Lower lobe of right lung (tissue), 2 donors: ENCODE measurements around the gene CEP128. TPM values are rescaled to one million over a fixed set of nuclear protein-coding genes. Genes with fewer than 3 reads are reported as not detected.

Experiments used
- ATAC-seq, 2 donors: fragments of 200-7000 bp; cut with Tn5 transposase; one replicate each; pipeline ENCODE4 v1.9.1; 2020 to 2022; ENCODE audit warnings: mild to moderate bottlenecking in 2 of 2, moderate library complexity in 2 of 2
- DNase-seq: peaks from one replicate; pipeline ENCODE4 v3.0.0-alpha.2; 2020
- H3K27ac ChIP-seq: fragments of 200-600 bp; one replicate; pipeline ENCODE4 v1.8.0; 2022
- H3K27me3 ChIP-seq: fragments of 200-600 bp; one replicate; pipeline ENCODE4 v1.8.0; 2022; ENCODE audit warnings: low read depth
- H3K36me3 ChIP-seq: fragments of 200-600 bp; one replicate; pipeline ENCODE4 v1.8.0; 2022; ENCODE audit warnings: mild to moderate bottlenecking
- H3K4me1 ChIP-seq: fragments of 200-600 bp; one replicate; pipeline ENCODE4 v1.8.0; 2022
- H3K4me3 ChIP-seq: fragments of 200-600 bp; one replicate; pipeline ENCODE4 v1.8.0; 2022; ENCODE audit warnings: mild to moderate bottlenecking
- H3K9me3 ChIP-seq: fragments of 200-600 bp; one replicate; pipeline ENCODE4 v1.8.0; 2022
- intact Hi-C: fragments of 100-400 bp; cut with DNase I; formaldehyde crosslinking; loops from one replicate; pipeline ENCODE4 v1.11.0; 2022
- total RNA-seq: library from RNA; stranded (reverse); fragmentation: NEBNext Ultra II Directional; extraction: Animal tissue kit (Norgen Biotek cat#: 25700); gene quantifications from one replicate; pipeline ENCODE4 v1.2.1, GENCODE V29; 2021
- TF ChIP-seq, protein P1 (sequence below): fragments of 200-600 bp; IDR thresholded peaks from one replicate; pipeline ENCODE4 v1.8.0; 2022; ENCODE audit warnings: antibody characterized with exemption, mild to moderate bottlenecking
- donor health status: DM: no; HTN: yes; CAD: no; lungs with severe emphysema.

The CEP128 gene
- total RNA-seq, 1 donor from 2014 or later: 11.5 TPM

DNA sequence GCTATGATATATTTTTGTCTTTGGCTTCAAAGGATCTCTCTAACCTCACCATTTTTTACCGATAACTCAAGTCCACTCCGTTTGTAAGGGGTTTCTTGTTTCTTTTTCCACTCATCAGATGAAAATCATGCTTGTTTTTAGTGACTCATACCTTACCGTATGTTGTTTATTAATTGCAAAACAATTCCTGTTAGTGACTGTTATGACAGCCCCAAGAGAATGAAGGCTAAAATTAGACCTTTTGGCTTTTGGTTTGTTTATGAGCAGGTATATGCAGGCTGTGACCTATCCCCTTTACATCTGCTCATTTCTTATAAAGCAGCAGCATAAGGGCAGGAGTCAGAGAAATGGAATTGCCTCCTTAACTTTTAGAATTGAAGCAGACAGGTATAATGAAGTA lies 319.8 kb downstream of the CEP128 start:
- TF ChIP-seq, protein P1, sequence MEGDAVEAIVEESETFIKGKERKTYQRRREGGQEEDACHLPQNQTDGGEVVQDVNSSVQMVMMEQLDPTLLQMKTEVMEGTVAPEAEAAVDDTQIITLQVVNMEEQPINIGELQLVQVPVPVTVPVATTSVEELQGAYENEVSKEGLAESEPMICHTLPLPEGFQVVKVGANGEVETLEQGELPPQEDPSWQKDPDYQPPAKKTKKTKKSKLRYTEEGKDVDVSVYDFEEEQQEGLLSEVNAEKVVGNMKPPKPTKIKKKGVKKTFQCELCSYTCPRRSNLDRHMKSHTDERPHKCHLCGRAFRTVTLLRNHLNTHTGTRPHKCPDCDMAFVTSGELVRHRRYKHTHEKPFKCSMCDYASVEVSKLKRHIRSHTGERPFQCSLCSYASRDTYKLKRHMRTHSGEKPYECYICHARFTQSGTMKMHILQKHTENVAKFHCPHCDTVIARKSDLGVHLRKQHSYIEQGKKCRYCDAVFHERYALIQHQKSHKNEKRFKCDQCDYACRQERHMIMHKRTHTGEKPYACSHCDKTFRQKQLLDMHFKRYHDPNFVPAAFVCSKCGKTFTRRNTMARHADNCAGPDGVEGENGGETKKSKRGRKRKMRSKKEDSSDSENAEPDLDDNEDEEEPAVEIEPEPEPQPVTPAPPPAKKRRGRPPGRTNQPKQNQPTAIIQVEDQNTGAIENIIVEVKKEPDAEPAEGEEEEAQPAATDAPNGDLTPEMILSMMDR: no peak
- intact Hi-C loops: no loop called here
- Histone ChIP-seq H3K4me3 (no peak overlapping the region), H3K4me1 (no peaks in the 10 kb centered on the region), H3K27ac (no peak overlapping the region), H3K36me3 (no peaks in the 10 kb centered on the region), H3K9me3 (no peaks in the 10 kb centered on the region), H3K27me3 (no peaks in the 10 kb centered on the region)
- no peak for DNase-seq
- ATAC-seq: no peak

DNA sequence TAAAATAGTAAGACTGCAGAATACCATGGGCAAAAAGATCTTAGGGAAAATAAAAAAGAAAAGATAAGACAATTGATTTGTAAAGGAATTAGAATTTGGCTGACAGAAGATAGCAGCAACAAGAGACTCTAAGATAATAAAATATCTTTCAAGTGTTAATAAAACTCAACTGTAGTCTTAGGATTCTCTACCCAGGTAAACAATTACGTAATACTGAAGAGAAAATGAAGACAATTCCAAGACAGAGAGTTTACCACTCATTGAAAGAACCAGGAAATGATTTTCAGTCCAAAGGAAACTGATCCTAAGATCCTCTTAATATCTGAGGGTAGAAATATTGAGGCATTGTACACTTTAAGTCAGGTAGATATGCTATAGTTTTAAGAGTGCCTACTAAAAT lies 321.1 kb downstream of the CEP128 start:
- Histone ChIP-seq H3K27ac (no peak overlapping the region), H3K4me1 (no peaks in the 10 kb centered on the region), H3K4me3 (no peak overlapping the region), H3K36me3 (no peaks in the 10 kb centered on the region), H3K27me3 (no peaks in the 10 kb centered on the region), H3K9me3 (no peaks in the 10 kb centered on the region)
- ATAC-seq (no peak), DNase-seq (no peak)
- TF ChIP-seq, protein P1: no peak
- intact Hi-C loops: no loop called here

DNA sequence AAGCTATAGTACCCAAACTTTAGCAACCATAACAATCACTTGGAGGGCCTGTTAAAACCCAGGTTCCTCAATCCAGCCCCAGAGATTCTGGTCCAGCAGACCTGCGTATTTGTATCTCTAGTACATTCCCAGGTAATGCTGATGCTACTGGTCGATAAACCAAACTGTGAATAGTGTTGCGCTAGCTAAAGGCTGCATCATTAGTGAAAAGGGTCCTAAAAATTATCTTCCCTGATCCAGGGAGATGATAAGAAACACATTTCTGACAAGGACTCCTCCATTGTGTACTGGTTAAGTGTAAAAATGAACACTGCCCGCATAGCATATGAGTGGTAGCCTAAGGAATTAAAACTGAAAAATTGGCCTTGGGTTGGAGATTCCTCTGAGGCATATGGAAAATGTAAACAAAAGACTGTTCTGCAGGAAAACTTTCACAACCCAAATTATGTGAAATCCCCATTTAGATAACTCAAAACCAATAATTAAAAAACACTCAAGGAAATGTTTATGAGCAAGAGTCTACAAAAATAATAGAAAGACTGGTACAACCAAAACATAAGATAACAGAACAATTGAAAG lies 322.7 kb downstream of the CEP128 start:
- ATAC-seq: no peak
- H3K4me3 ChIP-seq: no peak overlapping the region
- no peak for DNase-seq
- no peaks in the 10 kb centered on the region for H3K27me3 ChIP-seq
- intact Hi-C loops: no loop called here
- TF ChIP-seq, protein P1: no peak
- H3K27ac ChIP-seq: no peak overlapping the region
- no peaks in the 10 kb centered on the region for H3K4me1 ChIP-seq
- H3K9me3 ChIP-seq: no peaks in the 10 kb centered on the region
- no peaks in the 10 kb centered on the region for H3K36me3 ChIP-seq

DNA sequence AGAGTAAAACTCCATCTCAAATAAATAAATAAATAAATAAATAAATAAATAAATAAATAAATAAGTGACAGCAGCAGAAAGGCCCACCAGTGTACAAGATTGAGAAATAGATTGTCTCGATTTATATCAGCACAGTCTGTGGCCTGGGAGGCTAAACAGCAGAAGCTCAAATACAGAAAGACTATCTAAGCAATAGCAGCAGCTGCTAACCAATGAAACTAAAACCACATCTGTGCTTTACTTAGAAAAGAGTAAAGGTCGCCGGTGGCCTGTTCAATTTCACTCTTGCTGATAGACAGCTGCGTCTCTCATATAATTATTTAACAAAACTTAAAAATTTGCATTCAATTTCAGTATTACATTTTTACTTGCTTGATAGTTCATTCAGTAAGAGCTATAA lies 325.7 kb downstream of the CEP128 start:
- Histone ChIP-seq H3K4me3 (no peak overlapping the region), H3K9me3 (no peaks in the 10 kb centered on the region), H3K36me3 (no peaks in the 10 kb centered on the region), H3K27me3 (no peaks in the 10 kb centered on the region), H3K4me1 (no peaks in the 10 kb centered on the region), H3K27ac (no peak overlapping the region)
- TF ChIP-seq, protein P1: no peak
- intact Hi-C loops: no loop called here
- ATAC-seq (no peak), DNase-seq (no peak)

DNA sequence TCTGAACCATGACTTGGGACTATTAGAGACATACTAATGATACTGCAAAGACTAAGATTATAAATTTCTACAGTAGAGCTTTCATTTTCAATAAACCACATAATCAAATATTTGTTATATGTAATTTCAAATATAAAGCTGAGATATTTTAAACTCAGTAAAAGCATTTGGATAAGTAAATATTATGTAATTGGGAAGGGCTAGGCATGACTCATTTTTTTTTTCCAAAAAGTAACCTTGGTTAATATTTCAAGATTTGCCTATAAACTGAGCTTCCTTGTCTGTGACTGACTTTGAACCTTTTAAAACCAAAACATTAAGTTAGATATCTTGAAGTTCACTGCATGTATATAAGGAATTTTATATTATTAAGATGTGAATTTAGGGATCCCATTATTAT lies 332.5 kb downstream of the CEP128 start:
- no peaks in the 10 kb centered on the region for H3K4me1 ChIP-seq
- H3K4me3 ChIP-seq: no peak overlapping the region
- intact Hi-C loops: no loop called here
- no peaks in the 10 kb centered on the region for H3K9me3 ChIP-seq
- no peaks in the 10 kb centered on the region for H3K36me3 ChIP-seq
- H3K27ac ChIP-seq: no peak overlapping the region
- no peak for DNase-seq
- H3K27me3 ChIP-seq: no peaks in the 10 kb centered on the region
- ATAC-seq: no peak
- TF ChIP-seq, protein P1: no peak

DNA sequence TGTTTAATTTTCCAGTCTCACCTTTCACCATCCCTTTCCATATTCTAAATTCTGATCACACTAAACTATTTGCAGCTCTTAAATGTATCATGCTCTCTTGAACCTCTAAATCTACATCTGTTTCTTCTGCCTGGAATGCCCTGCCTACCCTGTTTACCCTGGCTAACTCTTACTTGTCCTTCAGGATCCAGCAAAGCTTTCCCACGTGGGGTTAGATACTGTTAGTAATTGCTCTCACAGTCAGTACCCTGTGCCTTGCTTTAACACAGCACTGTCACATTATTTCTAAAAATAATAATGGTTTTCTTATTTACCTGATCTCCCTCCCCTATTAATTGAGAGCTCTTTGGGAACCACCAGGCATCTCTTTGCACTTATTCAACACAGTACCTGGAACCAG lies 333.0 kb downstream of the CEP128 start:
- no peaks in the 10 kb centered on the region for H3K9me3 ChIP-seq
- ATAC-seq (no peak), DNase-seq (no peak)
- no peak overlapping the region for H3K4me3 ChIP-seq
- TF ChIP-seq, protein P1: no peak
- no peak overlapping the region for H3K27ac ChIP-seq
- H3K36me3 ChIP-seq: no peaks in the 10 kb centered on the region
- no peaks in the 10 kb centered on the region for H3K27me3 ChIP-seq
- no peaks in the 10 kb centered on the region for H3K4me1 ChIP-seq
- intact Hi-C loops: no loop called here
